ENCODE data around the gene KCNT1.

KCNT1 gene

DNA sequence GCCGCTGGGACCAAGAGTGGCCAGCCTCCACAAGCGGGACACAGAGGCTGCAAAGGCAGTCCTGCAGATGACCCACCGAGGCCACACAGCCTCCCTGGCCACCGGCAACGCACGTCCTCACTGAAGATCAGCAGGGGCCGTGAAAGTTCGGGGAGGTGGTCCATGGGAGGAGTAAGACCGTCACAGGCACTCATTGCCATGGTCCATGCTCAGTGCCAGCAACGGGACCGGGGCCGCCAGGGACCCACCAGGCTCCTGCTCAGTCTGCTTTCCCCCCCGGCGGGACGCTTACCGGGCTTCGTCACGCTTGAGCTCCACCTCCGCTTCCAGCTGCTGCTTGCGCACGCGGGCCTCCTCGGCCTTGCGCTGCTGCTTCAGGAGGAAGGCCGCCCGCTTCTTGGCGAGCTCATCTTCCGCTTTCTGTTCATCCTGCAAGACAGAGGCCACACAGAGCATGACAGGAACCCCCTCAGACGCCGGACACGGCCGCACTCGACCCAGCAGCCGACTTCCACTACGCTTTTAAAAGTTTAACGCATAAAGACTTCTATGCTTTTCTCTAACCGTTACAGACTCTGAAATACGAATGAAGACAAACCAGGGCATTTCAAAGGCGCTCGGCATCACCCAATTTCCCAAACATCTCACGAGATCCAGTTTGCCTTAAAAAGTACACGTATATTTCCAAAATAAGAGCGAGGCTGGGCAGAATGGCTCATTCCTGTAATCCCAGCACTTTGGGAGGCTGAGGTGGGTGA is 116.9 kb downstream of the KCNT1 start:
- H3K27me3 Mint-ChIP-seq (ENCODE audit: low read depth) = no peaks in the 10 kb centered on the region
- no peak overlapping the region for H3K27ac Mint-ChIP-seq
- H3K4me1 Mint-ChIP-seq (ENCODE audit: low read depth) = no peaks in the 10 kb centered on the region
- H3K9me3 Mint-ChIP-seq = no peaks in the 10 kb centered on the region
- peaks cover 27% of the 10 kb centered on the region for H3K36me3 Mint-ChIP-seq (ENCODE audit: low read depth)
- H3K4me3 Mint-ChIP-seq = no peak overlapping the region
- DNase-seq (ENCODE audit: low spot score) = no peak

DNA sequence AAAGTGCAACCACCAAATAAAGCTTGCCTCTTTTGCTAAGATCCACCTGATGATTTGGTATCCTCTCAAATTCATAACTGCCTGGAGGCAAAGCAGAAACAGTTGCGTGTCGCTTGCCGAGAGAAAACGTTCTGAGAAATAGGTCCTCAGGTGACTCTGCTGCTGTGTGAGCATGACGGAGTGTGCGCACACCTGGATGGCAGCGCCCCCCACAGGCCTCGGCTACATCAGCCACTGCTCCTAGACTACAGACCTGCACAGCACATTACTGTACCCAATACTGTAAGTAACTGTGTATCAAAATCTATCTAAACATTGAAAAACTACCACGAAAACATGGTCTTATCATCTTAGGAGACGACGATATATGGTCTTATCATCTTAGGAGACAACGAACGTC is 117.9 kb downstream of the KCNT1 start:
- Mint-ChIP-seq H3K9me3 (no peaks in the 10 kb centered on the region), H3K27me3 (ENCODE audit: low read depth) (no peaks in the 10 kb centered on the region), H3K27ac (no peak overlapping the region), H3K4me1 (ENCODE audit: low read depth) (no peaks in the 10 kb centered on the region), H3K36me3 (ENCODE audit: low read depth) (peaks cover 22% of the 10 kb centered on the region), H3K4me3 (no peak overlapping the region)
- DNase-seq (ENCODE audit: low spot score) = no peak

DNA sequence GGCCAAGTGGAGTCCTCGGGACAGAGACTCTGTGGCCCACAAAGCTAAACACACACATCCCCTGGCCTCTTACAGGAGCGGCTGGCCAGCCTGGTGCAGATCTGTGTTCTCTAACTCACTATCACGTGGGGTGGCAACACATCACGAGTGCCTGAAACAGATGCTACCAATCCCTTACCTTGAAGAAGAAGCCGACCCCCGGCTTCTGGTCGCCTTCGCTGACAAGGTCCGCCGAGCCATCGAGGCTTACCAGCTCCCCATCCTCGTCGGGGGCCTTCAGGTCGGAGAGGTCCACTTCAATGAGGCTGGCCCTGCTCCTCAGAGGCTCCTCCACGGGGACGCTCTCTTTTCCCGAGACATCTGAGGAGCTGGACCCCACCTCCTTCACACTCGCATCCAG is 118.7 kb downstream of the KCNT1 start:
- Mint-ChIP-seq H3K27ac (no peak overlapping the region), H3K27me3 (ENCODE audit: low read depth) (no peaks in the 10 kb centered on the region), H3K4me1 (ENCODE audit: low read depth) (no peaks in the 10 kb centered on the region), H3K9me3 (no peaks in the 10 kb centered on the region), H3K4me3 (no peak overlapping the region), H3K36me3 (ENCODE audit: low read depth) (peaks cover 19% of the 10 kb centered on the region)
- no peak for DNase-seq (ENCODE audit: low spot score)

DNA sequence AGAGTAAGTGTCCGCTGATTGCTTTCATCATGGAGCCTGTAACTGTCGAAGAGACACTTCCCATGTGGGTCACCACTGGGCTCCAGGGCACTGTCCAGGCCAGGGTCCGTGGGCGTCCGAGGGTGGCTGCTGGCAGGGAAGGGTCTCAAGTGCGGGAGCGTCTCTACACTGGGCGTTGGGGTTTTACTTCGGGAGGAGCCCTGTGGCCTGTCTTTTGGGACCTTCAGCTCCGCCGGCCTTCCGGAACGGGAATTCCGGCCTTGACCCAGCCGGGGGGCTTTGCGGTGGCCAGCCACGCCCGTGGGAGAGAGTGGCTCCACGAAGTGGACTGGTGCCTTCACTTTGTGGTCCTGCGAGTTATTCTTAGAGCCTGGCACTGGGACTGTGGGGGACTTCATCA is 119.1 kb downstream of the KCNT1 start:
- no peaks in the 10 kb centered on the region for H3K27me3 Mint-ChIP-seq (ENCODE audit: low read depth)
- H3K4me3 Mint-ChIP-seq = no peak overlapping the region
- no peak overlapping the region for H3K27ac Mint-ChIP-seq
- H3K36me3 Mint-ChIP-seq (ENCODE audit: low read depth) = peaks cover 18% of the 10 kb centered on the region
- no peaks in the 10 kb centered on the region for H3K4me1 Mint-ChIP-seq (ENCODE audit: low read depth)
- no peaks in the 10 kb centered on the region for H3K9me3 Mint-ChIP-seq
- no peak for DNase-seq (ENCODE audit: low spot score)

DNA sequence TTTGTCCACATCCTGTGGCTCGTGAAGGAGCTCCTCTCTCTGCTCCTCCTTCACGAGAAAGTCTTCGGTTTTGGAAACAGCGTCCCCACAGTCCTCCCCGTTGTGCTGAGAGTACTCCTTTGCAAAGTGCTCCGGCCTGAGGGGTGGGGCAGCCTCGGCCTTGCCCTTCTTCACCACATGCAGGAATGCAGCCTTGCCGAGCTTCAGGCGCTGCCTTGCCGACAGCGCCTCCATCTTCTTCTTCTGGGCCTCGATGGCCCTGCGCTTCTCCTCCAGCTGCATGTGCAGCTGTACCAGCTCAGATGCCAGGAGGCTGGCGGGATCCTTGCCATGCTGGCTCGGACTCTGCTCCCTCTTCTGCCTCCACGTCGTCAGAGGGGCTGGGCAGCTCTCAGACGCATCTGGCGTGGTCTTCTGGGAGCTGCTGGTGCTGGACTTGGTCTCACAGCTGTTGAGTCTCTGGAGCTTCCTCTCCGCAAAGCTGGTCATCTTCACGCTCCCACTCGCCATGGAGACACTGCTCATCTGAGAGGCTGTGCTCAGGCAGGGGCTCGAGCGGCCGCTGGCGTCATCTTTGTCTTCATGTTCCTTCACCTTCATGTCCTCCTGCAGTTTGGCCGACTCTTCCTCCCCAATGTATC is 119.9 kb downstream of the KCNT1 start:
- no peak overlapping the region for H3K27ac Mint-ChIP-seq
- peaks cover 17% of the 10 kb centered on the region for H3K36me3 Mint-ChIP-seq (ENCODE audit: low read depth)
- DNase-seq (ENCODE audit: low spot score) = no peak
- H3K9me3 Mint-ChIP-seq = no peaks in the 10 kb centered on the region
- H3K4me1 Mint-ChIP-seq (ENCODE audit: low read depth) = no peaks in the 10 kb centered on the region
- H3K4me3 Mint-ChIP-seq = no peak overlapping the region
- H3K27me3 Mint-ChIP-seq (ENCODE audit: low read depth) = no peaks in the 10 kb centered on the region

DNA sequence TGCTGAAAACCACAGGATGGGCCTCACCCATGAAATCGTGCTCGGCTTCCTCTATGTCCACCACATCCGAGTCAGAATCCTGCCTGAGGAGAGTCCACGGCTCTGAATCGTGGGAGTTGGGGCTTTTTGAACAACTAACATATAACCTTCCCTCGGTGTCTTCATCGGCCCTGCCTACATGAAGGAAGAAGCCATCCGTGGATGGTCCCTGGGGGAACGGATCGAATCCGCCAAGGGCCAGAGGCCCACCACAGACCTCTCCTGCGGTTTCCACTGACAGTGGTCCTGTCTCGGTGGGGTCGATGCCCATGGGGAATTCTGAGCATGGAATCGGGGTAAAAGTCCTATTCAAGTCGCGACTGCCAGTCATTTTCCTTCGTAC is 120.4 kb downstream of the KCNT1 start:
- no peaks in the 10 kb centered on the region for H3K27me3 Mint-ChIP-seq (ENCODE audit: low read depth)
- peaks cover 17% of the 10 kb centered on the region for H3K36me3 Mint-ChIP-seq (ENCODE audit: low read depth)
- H3K9me3 Mint-ChIP-seq = no peaks in the 10 kb centered on the region
- H3K27ac Mint-ChIP-seq = no peak overlapping the region
- H3K4me1 Mint-ChIP-seq (ENCODE audit: low read depth) = no peaks in the 10 kb centered on the region
- no peak overlapping the region for H3K4me3 Mint-ChIP-seq
- no peak for DNase-seq (ENCODE audit: low spot score)

DNA sequence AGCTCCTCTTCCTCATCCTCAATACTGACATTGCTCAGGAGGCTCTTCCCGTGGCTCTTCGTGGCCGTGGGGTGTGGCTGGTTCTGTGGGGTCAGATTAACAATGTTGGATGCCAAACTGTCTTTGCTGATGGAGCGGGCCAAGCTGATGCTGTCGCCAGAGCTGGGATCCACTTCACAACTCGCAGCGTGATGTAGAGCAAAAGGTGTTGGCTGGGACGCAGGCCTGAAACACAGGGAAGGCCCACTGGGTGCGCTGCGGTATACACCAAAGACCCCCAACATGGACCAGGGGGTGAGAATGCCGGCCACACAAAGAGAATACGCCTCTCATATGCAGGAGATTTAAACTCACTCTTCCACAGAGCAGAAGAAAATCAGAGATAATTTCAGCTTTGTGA is 121.1 kb downstream of the KCNT1 start:
- no peak for DNase-seq (ENCODE audit: low spot score)
- H3K27me3 Mint-ChIP-seq (ENCODE audit: low read depth) = no peaks in the 10 kb centered on the region
- H3K36me3 Mint-ChIP-seq (ENCODE audit: low read depth) = peaks cover 17% of the 10 kb centered on the region
- no peak overlapping the region for H3K4me3 Mint-ChIP-seq
- peaks cover 1% of the 10 kb centered on the region for H3K9me3 Mint-ChIP-seq
- no peaks in the 10 kb centered on the region for H3K4me1 Mint-ChIP-seq (ENCODE audit: low read depth)
- no peak overlapping the region for H3K27ac Mint-ChIP-seq

DNA sequence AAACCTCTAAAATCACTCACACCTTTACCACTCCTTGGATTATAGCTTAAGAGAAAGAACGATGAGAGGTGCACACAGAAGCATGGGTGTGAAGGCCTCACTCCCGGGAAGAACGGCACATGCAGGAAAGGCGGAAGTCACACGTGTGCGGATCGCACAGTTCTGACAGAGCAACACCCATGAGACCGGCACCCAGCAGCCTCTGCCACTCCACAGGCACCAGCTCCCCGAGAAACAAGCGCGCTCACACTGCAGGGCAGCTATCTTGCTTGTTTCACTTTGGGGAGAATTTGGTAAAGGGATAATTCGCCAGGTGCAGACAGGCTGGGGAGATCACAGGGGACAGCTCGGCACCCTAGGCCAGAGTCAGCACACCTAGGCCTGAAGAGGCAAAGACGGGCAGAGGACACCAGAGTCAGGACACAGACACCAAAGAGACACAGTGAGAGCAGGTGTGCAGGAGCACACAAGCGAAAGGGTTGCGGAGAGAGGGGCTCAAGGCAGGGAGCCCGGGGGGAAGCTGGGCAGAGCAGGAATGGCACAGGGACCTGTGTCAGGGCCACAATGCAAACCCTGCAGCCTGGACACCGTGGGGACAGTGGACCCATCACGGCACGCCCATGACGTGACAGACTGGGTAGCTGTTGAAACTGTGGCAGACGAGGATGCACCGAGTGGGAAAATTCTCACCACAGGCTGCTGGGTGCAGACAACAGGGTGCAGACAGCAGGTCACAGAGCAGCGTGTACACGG is 123.6 kb downstream of the KCNT1 start:
- Mint-ChIP-seq H3K4me3 (no peak overlapping the region), H3K27ac (peak overlapping the region; percentile 61), H3K4me1 (ENCODE audit: low read depth) (no peaks in the 10 kb centered on the region), H3K27me3 (ENCODE audit: low read depth) (no peaks in the 10 kb centered on the region), H3K9me3 (peaks cover 9% of the 10 kb centered on the region), H3K36me3 (ENCODE audit: low read depth) (peaks cover 32% of the 10 kb centered on the region)
- DNase-seq (ENCODE audit: low spot score) = no peak

DNA sequence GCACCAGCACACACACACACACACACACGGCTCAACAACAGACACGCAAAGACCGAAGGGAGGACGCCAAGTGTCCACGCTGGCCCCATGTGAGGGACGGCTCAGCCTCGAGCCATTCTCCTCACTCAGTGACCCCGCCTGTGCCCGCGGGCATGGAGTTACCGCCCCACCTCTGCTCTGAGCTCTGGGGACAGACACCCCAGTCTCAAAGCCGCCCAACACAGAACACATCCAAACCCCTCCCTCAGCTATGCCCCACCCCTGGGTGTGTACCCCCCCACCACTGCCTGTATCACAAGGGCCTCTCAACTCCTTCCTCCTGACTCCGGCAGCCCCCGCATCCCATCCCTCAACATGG is 124.2 kb downstream of the KCNT1 start:
- Mint-ChIP-seq H3K27ac (no peak overlapping the region), H3K4me1 (ENCODE audit: low read depth) (no peaks in the 10 kb centered on the region), H3K9me3 (peaks cover 9% of the 10 kb centered on the region), H3K36me3 (ENCODE audit: low read depth) (peaks cover 32% of the 10 kb centered on the region), H3K27me3 (ENCODE audit: low read depth) (no peaks in the 10 kb centered on the region), H3K4me3 (no peak overlapping the region)
- no peak for DNase-seq (ENCODE audit: low spot score)

DNA sequence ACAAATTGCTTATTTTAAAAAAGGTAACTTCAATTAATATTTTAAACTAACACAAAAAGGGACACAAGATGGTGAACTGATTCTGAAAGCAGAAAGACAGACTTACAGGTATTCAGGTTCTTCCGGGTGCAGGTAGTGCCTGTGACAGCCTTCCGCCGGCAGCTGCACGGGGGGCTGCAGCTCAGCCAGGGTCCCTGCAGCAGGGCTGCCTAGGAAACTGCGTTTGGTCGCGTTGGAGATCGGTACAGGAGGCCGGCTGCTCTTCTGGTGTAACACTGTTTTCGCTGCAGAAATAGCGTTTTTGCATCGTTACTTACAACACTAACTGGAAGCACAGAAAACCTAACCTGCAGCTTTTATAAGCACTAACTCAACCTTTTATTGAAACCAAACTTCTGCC is 125.3 kb downstream of the KCNT1 start:
- no peak overlapping the region for H3K27ac Mint-ChIP-seq
- H3K4me3 Mint-ChIP-seq = no peak overlapping the region
- peaks cover 30% of the 10 kb centered on the region for H3K36me3 Mint-ChIP-seq (ENCODE audit: low read depth)
- no peak for DNase-seq (ENCODE audit: low spot score)
- H3K9me3 Mint-ChIP-seq = peaks cover 9% of the 10 kb centered on the region
- no peaks in the 10 kb centered on the region for H3K27me3 Mint-ChIP-seq (ENCODE audit: low read depth)
- no peaks in the 10 kb centered on the region for H3K4me1 Mint-ChIP-seq (ENCODE audit: low read depth)

DNA sequence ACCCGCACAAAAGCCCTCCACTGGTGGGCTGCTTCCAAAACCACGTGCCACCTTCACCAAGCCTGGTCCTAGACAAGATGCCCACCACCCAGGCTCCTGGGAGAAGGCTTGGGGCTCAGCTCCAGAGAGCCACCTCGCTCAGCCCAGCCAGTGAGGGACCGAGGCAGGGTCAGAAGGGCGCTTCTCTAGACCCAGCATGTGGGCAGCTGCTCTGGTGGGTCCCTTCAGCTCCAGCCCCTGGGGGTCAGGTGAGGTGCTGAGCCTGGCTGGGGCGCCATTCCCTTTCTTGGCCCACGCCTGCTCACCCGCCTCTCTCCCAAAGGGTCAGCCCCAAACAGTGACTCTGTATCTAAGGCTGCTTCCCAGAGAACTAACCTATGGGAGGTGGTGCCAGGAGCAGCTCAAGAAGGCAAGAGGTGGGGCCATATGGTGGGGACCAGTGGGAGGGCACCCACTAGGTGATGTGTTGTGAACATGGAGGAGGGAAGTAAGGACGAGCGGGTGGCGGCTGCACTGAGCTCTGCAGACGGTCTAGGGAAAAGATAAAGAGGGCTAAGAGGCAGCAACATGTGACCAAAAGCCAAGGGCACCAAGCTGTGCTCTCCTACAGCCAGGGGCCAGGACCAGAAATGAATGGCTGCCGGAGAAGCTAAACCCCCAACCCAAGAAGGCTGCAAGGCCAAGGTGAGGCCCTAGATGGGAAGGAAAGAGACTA is 126.0 kb downstream of the KCNT1 start:
- H3K27ac Mint-ChIP-seq = no peak overlapping the region

DNA sequence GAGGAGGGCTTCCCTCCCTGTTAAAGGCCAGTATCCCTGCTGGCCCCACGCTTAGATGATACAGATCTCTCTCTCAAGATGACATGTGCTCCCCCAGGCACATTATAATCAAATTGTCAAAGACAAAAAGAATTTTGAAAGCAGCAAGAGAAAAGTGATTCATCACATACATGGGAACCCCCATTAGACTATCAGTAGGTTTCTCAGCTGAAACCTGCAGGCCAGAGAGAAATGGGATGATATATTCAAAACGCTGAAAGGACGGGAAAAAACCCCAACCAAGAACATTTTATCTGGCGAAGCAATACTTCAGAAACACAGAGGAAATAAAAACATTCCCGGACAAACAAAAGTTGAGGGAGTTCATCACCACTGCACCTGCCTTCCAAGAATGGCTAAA is 126.7 kb downstream of the KCNT1 start:
- Mint-ChIP-seq H3K4me1 (ENCODE audit: low read depth) (no peaks in the 10 kb centered on the region), H3K36me3 (ENCODE audit: low read depth) (peaks cover 20% of the 10 kb centered on the region), H3K27me3 (ENCODE audit: low read depth) (no peaks in the 10 kb centered on the region), H3K9me3 (peaks cover 9% of the 10 kb centered on the region), H3K4me3 (no peak overlapping the region), H3K27ac (no peak overlapping the region)
- no peak for DNase-seq (ENCODE audit: low spot score)

More for the DNA sequence above, 126.0 kb downstream of the KCNT1 start:
- Mint-ChIP-seq H3K36me3 (ENCODE audit: low read depth) (peaks cover 24% of the 10 kb centered on the region), H3K4me1 (ENCODE audit: low read depth) (no peaks in the 10 kb centered on the region), H3K4me3 (no peak overlapping the region), H3K9me3 (peaks cover 9% of the 10 kb centered on the region), H3K27me3 (ENCODE audit: low read depth) (no peaks in the 10 kb centered on the region)
- DNase-seq (ENCODE audit: low spot score) = no peak

DNA sequence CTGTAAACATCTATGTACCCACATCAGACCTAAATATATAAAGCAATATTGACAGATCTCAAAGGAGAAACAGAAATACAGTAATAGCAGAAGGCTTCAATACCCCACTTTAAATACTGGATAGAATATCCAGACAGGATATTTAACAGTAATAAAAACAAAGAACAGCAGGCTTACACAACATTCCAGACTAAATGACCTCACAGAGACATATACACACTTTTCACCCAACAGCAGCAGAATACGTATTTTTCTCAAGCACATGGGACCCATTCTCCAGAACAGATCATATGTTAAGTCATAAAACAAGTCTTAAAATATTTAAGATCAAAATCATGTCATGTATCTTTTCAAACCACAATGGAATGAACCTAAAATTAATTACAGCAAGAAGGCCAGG is 128.5 kb downstream of the KCNT1 start:
- H3K9me3 Mint-ChIP-seq = peaks cover 9% of the 10 kb centered on the region
- H3K36me3 Mint-ChIP-seq (ENCODE audit: low read depth) = peaks cover 18% of the 10 kb centered on the region
- H3K27me3 Mint-ChIP-seq (ENCODE audit: low read depth) = no peaks in the 10 kb centered on the region
- no peak for DNase-seq (ENCODE audit: low spot score)
- H3K4me3 Mint-ChIP-seq = no peak overlapping the region
- no peak overlapping the region for H3K27ac Mint-ChIP-seq
- no peaks in the 10 kb centered on the region for H3K4me1 Mint-ChIP-seq (ENCODE audit: low read depth)

DNA sequence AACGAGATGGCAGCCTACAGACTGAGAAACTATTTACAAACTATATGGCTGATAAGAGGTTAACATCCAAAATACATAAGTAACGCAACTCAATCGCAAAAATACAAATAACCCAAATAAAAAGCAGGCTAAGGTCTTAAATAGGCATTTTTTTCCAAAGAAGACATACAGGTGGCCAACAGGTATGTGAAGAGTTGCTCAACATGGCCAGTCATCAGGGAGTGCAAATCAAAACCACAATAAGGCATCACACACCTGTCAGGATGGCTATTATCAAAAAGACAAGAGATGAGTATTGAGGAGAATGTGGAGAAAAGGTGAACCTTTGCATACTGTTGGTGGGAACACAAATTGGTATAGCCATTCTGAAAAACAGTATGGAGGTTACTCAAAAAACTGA is 131.9 kb downstream of the KCNT1 start:
- peaks cover under 1% of the 10 kb centered on the region for H3K9me3 Mint-ChIP-seq
- no peaks in the 10 kb centered on the region for H3K4me1 Mint-ChIP-seq (ENCODE audit: low read depth)
- H3K27me3 Mint-ChIP-seq (ENCODE audit: low read depth) = no peaks in the 10 kb centered on the region
- no peak overlapping the region for H3K4me3 Mint-ChIP-seq
- H3K27ac Mint-ChIP-seq = no peak overlapping the region
- DNase-seq (ENCODE audit: low spot score) = no peak
- H3K36me3 Mint-ChIP-seq (ENCODE audit: low read depth) = peaks cover 10% of the 10 kb centered on the region

Measured in T-helper 2 cell treated with Interferon-gamma antibody and Interleukin-4, amounts not matched to agents 5 μg/mL and 100 μg/mL, for 36 hours (primary cell).